Heart left ventricle (tissue), 16 donors: ENCODE data around the gene TKT. TPM values are rescaled to one million over a fixed set of nuclear protein-coding genes. Genes with fewer than 3 reads are reported as not detected.

ENCODE experiments used
- ATAC-seq, 4 donors: fragments of 200-7000 bp; cut with Tn5 transposase; one replicate each; pipeline ENCODE4 v1.9.1; 2020 to 2022; ENCODE audit warnings: moderate library complexity in 4 of 4, mild to moderate bottlenecking in 3 of 4, moderate number of reproducible peaks in 1 of 4
- DNase-seq, 5 donors: peaks; one replicate each; pipeline ENCODE4 v3.0.0-alpha.2; 2020
- H3K27ac ChIP-seq, 12 donors: fragments of 200-600 bp; sonication (generic) in 4 of 12; one replicate each; pipeline versions ENCODE4 v1.5.0 to v1.8.0; 2016 to 2022; ENCODE audit warnings: mild to moderate bottlenecking in 2 of 12
- H3K27me3 ChIP-seq, 9 donors: fragments of 200-600 bp; sonication (generic) in 2 of 9; one replicate each; pipeline versions ENCODE4 v1.5.1 to v1.8.0; 2016 to 2022; ENCODE audit warnings: mild to moderate bottlenecking in 3 of 9
- H3K36me3 ChIP-seq, 9 donors: fragments of 200-600 bp; sonication (generic) in 2 of 9; one replicate each; pipeline versions ENCODE4 v1.5.0 to v1.8.0; 2018 to 2022; ENCODE audit warnings: mild to moderate bottlenecking in 2 of 9
- H3K4me1 ChIP-seq, 12 donors: fragments of 200-600 bp; sonication (generic) in 4 of 12; one replicate each; pipeline versions ENCODE4 v1.5.0 to v1.8.0; 2016 to 2022; ENCODE audit warnings: mild to moderate bottlenecking in 3 of 12
- H3K4me3 ChIP-seq, 12 donors: fragments of 200-600 bp; sonication (generic) in 4 of 12; one replicate each; pipeline versions ENCODE4 v1.5.0 to v1.8.0; 2017 to 2022; ENCODE audit warnings: mild to moderate bottlenecking in 9 of 12, moderate library complexity in 4 of 12
- H3K9me3 ChIP-seq, 12 donors: fragments of 200-600 bp; sonication (generic) in 4 of 12; one replicate each; pipeline versions ENCODE4 v1.5.0 to v1.8.0; 2016 to 2022; ENCODE audit warnings: mild to moderate bottlenecking in 1 of 12
- POLR2A ChIP-seq, 2 donors: fragments of 450-650 bp; IDR thresholded peaks; one replicate each; pipeline ENCODE4 v1.6.1; 2017; ENCODE audit warnings: antibody characterized with exemption in 2 of 2, mild to moderate bottlenecking in 2 of 2, moderate library complexity in 2 of 2
- WGBS, 4 donors: extraction: QIAGEN DNeasy Blood & Tissue Kit in 2 of 4; methylation state at CpG; one replicate each; pipeline versions ENCODE4 v1.1.5 to v1.1.7; 2013 to 2018; 5-methylcytosine and 5-hydroxymethylcytosine counted together
- intact Hi-C, 10 donors: fragments of 100-400 bp; cut with DNase I; formaldehyde crosslinking; loops; one replicate each; pipeline versions ENCODE4 v1.11.1 to v1.14.2; 2022
- polyA plus RNA-seq, 2 donors: library from polyadenylated mRNA; stranded (reverse); fragments of 200-250 nt; gene quantifications; one replicate each; pipeline ENCODE4 v1.2.3, GENCODE V29; 2013
- total RNA-seq, 9 donors: library from RNA; depleted of rRNA in 2 of 9; stranded (reverse); fragments of >200 nt in 2 of 9; fragmentation: NEBNext Ultra II Directional in 3 of 9; extraction: Animal tissue kit (Norgen Biotek cat#: 25700) in 3 of 9; gene quantifications; one replicate each; pipeline versions ENCODE4 v1.1.0 to v1.2.4, GENCODE V29; 2016 to 2023
- TF ChIP-seq, protein P1 (sequence below), 12 donors: fragments of 200-600 bp; sonication (generic) in 4 of 12; IDR thresholded peaks; one replicate each; pipeline versions ENCODE4 v1.5.0 to v1.8.0; 2018 to 2022; ENCODE audit warnings: antibody characterized with exemption in 12 of 12, mild to moderate bottlenecking in 5 of 12
- donor health status: ischemic (EF 13 %, LVEDD 7.1; RV severe dilation, severe dysfunction).
- donor health status: healthy with polysubstance abuse.
- donor health status: DM: no; HTN: yes; CAD: no.
- donor health status: DM: no; HTN: no; CAD: no.
- donor health status: ischemic (EF 25% LVEDD 6.9; RV normal size, moderate dysfunction).
- donor health status: ischemic (EF 25% LVEDD 5.7; RV mildly dilated, moderate dysfunction).
- donor health status: healthy.
- donor health status: DM: yes; HTN: yes; CAD: no.
- donor health status: ischemic (EF 35%, LVEDD 5.7; RV mildly dilated, moderate dysfunction).
- donor health status: nonischemic (EF 11% LVEDD 7.7; RV severe dilation, severe dysfunction).
- donor health status: DM: yes; HTN: yes; CAD: no.
- donor health status: PGD.
- donor health status: ischemic (EF 29% LVEDD 5.4; RV normal size, mild dysfunction).
- donor health status: nonischemic (EF 23%, LVEDD 6.1; RV moderate dilation, normal function).

TKT gene
- total and polyA plus RNA-seq, 11 donors, result 20.6 to 111 (median 36.6) TPM

GRCh38 chr3:53179580-53179979 lies 76.2 kb downstream of the TKT start:
- TF ChIP-seq, protein P1, sequence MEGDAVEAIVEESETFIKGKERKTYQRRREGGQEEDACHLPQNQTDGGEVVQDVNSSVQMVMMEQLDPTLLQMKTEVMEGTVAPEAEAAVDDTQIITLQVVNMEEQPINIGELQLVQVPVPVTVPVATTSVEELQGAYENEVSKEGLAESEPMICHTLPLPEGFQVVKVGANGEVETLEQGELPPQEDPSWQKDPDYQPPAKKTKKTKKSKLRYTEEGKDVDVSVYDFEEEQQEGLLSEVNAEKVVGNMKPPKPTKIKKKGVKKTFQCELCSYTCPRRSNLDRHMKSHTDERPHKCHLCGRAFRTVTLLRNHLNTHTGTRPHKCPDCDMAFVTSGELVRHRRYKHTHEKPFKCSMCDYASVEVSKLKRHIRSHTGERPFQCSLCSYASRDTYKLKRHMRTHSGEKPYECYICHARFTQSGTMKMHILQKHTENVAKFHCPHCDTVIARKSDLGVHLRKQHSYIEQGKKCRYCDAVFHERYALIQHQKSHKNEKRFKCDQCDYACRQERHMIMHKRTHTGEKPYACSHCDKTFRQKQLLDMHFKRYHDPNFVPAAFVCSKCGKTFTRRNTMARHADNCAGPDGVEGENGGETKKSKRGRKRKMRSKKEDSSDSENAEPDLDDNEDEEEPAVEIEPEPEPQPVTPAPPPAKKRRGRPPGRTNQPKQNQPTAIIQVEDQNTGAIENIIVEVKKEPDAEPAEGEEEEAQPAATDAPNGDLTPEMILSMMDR (IDR thresholded peaks at IDR 0.05), result no peak
- no peak for TF ChIP-seq POLR2A (IDR thresholded peaks at IDR 0.05)
- DNase-seq, result no peak
- Histone ChIP-seq H3K27me3 (no peaks in the 10 kb centered on the region), H3K4me3 (no peak overlapping the region), H3K4me1 (peaks cover 0 to 22% (median 0%) of the 10 kb centered on the region in 12 donors), H3K27ac (no peak overlapping the region), H3K9me3 (no peaks in the 10 kb centered on the region), H3K36me3 (peaks cover 0 to 98% (median 45%) of the 10 kb centered on the region in 9 donors)
- WGBS, 4 donors, result 91 to 95% (median 93%) methylated on average over 15 to 20 of the region's 20 CpGs
- intact Hi-C loops, result no loop called here
- no peak for ATAC-seq

- Histone ChIP-seq H3K36me3 (peaks cover 0 to 98% (median 40%) of the 10 kb centered on the region in 9 donors), H3K27ac (no peak overlapping the region), H3K9me3 (no peaks in the 10 kb centered on the region), H3K4me1 (peaks cover 0 to 31% (median 0%) of the 10 kb centered on the region in 12 donors), H3K27me3 (no peaks in the 10 kb centered on the region), H3K4me3 (no peak overlapping the region)
- DNase-seq (no peak), ATAC-seq (no peak)
- intact Hi-C loops, result no loop called here
- no peak for TF ChIP-seq POLR2A (IDR thresholded peaks at IDR 0.05)
- TF ChIP-seq, protein P1 (IDR thresholded peaks at IDR 0.05), result no peak
- WGBS, 4 donors, result 94 to 100% (median 98%) methylated on average over 15 of the region's 15 CpGs
These were observed 77.6 kb downstream of the TKT start for GRCh38 chr3:53178246-53178645.

DNA sequence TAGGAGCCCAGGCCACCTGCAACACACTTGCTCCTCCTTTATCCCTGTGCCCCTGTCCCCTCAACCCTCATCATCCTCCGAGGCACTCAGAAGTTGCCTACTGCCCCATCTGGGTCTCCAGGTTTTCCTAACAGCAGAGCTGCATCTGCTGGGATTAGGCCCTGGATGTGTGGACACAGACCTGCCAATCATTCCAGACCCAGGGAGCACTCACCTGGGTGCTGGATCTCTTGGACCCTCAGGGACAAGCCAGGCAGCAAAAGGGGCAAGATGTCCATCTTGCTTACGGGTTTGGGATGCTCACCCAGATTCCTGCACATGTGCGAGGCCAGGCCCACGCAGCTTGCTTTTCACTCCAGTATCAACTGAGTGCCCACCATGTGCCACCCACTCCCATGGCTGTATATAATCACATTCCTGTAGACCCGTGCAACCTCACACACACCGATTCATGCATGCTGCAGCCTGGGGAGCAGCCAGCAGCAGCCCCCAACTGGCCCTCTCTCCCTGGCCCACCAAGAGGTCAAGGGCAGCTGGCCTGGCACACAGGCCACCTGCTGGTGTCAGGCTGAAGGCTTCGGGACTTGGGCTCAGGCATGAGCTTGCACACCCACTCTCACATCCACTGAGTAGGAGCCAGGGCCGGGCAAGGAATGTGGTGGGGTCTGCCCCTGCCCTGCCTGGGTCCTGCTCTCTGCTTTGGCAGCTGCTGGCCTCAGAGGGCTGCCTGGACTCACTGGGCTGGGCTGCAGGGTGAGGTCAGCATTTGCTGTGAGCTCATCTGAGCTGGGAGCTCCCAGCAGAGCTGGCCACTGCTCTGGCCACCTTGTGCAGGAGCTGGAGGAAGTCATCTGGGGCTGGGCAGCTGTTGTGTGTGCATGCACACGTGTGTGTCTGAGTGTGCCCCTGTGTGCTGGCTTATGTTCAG lies 79.9 kb downstream of the TKT start:
- no peak overlapping the region for H3K4me3 ChIP-seq
- H3K27me3 ChIP-seq, result no peaks in the 10 kb centered on the region
- peaks cover 0 to 53% (median 0%) of the 10 kb centered on the region in 12 donors for H3K4me1 ChIP-seq
- H3K36me3 ChIP-seq, result peaks cover 0 to 81% (median 21%) of the 10 kb centered on the region in 9 donors
- ATAC-seq, result no peak
- intact Hi-C loops, result no loop called here
- WGBS, 4 donors, result 82 to 91% (median 87%) methylated on average over 3 to 9 of the region's 9 CpGs
- TF ChIP-seq POLR2A (IDR thresholded peaks at IDR 0.05), result no peak
- TF ChIP-seq, protein P1 (IDR thresholded peaks at IDR 0.05), result no peak
- no peak overlapping the region for H3K27ac ChIP-seq
- no peaks in the 10 kb centered on the region for H3K9me3 ChIP-seq
- DNase-seq, result no peak

Other genes with a start within 250 kb of the TKT start
- 10 to 100 TPM; 13.7 to 18.8 (median 15.5) TPM for gene SFMBT1, start 209.9 kb downstream of the TKT start, total RNA-seq
- gene SFMBT1, start 209.9 kb downstream of the TKT start, polyA plus RNA-seq, result 1 to 10 TPM; 3.4 to 9.6 TPM
- 10 to 100 TPM in 3 of 9 donors, 1 to 10 TPM in 6; 5.4 to 16.2 (median 8.8) TPM for gene RFT1, start 125.6 kb downstream of the TKT start, total RNA-seq
- 1 to 10 TPM; 5.0 to 9.3 TPM for gene RFT1, start 125.6 kb downstream of the TKT start, polyA plus RNA-seq
- 10 to 100 TPM in 6 of 9 donors, 1 to 10 TPM in 3; 5.3 to 44.5 (median 11.6) TPM for gene PRKCD, start 94.8 kb downstream of the TKT start, total RNA-seq
- 10 to 100 TPM in 1 of 2 donors, 1 to 10 TPM in 1; 7.8 to 13.4 TPM for gene PRKCD, start 94.8 kb downstream of the TKT start, polyA plus RNA-seq
- 10 to 100 TPM; 13.2 to 23.7 (median 16.9) TPM for gene DCP1A, start 91.5 kb upstream of the TKT start, total RNA-seq
- 10 to 100 TPM in 1 of 2 donors, 1 to 10 TPM in 1; 5.8 to 10.8 TPM for gene DCP1A, start 91.5 kb upstream of the TKT start, polyA plus RNA-seq
- gene CACNA1D, start 238.6 kb upstream of the TKT start, total RNA-seq, result 1 to 10 TPM in 2 of 9 donors, under 1 TPM in 6, not detected in 1; 0.16 to 2.4 (median 0.46) TPM
- gene CACNA1D, start 238.6 kb upstream of the TKT start, polyA plus RNA-seq, result under 1 TPM; 0.06 to 0.27 TPM